Measurements from ENCODE around the gene HSD17B14. TPM values are rescaled to one million over a fixed set of nuclear protein-coding genes. Genes with fewer than 3 reads are reported as not detected.

Gene HSD17B14
- total and polyA plus RNA-seq, 2 of the 13 experiments (the other 11 are each of a cell fraction or from before 2014, with no cell fraction given) = 0.58 to 1.2 TPM

DNA sequence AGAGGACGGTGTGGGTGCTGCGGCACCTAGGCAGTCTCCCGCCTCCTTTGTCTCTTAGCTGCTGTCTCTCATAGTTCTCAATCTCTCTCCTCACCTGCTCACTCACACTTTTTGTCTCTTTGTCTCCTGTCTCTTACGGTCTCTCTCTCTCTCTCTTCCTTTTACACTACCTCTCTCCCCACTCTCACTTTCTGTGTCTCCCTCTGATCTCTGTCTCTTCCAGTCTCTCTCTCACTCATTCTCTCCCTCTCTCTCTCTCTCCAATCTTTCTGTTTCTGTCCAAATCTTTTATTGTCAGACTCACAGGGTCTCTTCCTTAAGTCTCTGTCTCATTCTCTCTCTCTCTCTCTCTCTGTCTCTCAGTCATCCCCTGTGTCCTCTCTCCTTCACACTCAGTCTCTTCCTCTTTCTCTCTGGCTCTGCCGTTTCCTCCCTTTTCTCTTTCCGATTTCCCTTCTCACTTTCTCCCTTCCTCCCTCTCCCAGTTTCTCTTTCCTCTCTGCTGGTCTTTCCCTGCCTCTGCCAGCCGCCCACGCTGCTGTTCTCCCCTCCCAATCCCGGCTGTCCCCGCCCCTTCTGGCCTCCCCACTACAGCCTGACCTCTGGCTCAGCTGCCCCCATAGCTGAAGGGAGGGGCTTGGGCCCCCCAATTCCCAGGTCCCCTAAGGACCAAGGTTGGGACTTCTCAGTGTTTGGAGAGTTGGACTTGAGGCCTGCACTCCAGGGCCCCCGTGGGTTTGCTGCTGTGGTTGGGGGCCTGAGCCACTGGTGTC, 32.0 kb upstream of the HSD17B14 start, which contains the start of gene PLEKHA4 (continued):
- TF ChIP-seq, protein P1, sequence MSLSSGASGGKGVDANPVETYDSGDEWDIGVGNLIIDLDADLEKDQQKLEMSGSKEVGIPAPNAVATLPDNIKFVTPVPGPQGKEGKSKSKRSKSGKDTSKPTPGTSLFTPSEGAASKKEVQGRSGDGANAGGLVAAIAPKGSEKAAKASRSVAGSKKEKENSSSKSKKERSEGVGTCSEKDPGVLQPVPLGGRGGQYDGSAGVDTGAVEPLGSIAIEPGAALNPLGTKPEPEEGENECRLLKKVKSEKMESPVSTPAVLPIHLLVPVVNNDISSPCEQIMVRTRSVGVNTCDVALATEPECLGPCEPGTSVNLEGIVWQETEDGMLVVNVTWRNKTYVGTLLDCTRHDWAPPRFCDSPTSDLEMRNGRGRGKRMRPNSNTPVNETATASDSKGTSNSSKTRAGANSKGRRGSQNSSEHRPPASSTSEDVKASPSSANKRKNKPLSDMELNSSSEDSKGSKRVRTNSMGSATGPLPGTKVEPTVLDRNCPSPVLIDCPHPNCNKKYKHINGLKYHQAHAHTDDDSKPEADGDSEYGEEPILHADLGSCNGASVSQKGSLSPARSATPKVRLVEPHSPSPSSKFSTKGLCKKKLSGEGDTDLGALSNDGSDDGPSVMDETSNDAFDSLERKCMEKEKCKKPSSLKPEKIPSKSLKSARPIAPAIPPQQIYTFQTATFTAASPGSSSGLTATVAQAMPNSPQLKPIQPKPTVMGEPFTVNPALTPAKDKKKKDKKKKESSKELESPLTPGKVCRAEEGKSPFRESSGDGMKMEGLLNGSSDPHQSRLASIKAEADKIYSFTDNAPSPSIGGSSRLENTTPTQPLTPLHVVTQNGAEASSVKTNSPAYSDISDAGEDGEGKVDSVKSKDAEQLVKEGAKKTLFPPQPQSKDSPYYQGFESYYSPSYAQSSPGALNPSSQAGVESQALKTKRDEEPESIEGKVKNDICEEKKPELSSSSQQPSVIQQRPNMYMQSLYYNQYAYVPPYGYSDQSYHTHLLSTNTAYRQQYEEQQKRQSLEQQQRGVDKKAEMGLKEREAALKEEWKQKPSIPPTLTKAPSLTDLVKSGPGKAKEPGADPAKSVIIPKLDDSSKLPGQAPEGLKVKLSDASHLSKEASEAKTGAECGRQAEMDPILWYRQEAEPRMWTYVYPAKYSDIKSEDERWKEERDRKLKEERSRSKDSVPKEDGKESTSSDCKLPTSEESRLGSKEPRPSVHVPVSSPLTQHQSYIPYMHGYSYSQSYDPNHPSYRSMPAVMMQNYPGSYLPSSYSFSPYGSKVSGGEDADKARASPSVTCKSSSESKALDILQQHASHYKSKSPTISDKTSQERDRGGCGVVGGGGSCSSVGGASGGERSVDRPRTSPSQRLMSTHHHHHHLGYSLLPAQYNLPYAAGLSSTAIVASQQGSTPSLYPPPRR (CRISPR knock-in tag; IDR thresholded peaks at IDR 0.05; ENCODE audit: borderline replicate concordance) = no peak; the same call in 1 of the 2 replicates
- TF ChIP-seq, protein P2, sequence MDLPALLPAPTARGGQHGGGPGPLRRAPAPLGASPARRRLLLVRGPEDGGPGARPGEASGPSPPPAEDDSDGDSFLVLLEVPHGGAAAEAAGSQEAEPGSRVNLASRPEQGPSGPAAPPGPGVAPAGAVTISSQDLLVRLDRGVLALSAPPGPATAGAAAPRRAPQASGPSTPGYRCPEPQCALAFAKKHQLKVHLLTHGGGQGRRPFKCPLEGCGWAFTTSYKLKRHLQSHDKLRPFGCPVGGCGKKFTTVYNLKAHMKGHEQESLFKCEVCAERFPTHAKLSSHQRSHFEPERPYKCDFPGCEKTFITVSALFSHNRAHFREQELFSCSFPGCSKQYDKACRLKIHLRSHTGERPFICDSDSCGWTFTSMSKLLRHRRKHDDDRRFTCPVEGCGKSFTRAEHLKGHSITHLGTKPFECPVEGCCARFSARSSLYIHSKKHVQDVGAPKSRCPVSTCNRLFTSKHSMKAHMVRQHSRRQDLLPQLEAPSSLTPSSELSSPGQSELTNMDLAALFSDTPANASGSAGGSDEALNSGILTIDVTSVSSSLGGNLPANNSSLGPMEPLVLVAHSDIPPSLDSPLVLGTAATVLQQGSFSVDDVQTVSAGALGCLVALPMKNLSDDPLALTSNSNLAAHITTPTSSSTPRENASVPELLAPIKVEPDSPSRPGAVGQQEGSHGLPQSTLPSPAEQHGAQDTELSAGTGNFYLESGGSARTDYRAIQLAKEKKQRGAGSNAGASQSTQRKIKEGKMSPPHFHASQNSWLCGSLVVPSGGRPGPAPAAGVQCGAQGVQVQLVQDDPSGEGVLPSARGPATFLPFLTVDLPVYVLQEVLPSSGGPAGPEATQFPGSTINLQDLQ (CRISPR knock-in tag; IDR thresholded peaks at IDR 0.05) = no peak
- TF ChIP-seq, protein P3, sequence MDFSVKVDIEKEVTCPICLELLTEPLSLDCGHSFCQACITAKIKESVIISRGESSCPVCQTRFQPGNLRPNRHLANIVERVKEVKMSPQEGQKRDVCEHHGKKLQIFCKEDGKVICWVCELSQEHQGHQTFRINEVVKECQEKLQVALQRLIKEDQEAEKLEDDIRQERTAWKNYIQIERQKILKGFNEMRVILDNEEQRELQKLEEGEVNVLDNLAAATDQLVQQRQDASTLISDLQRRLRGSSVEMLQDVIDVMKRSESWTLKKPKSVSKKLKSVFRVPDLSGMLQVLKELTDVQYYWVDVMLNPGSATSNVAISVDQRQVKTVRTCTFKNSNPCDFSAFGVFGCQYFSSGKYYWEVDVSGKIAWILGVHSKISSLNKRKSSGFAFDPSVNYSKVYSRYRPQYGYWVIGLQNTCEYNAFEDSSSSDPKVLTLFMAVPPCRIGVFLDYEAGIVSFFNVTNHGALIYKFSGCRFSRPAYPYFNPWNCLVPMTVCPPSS (IDR thresholded peaks at IDR 0.05) = no peak
- TF ChIP-seq MIXL1 (CRISPR knock-in tag; IDR thresholded peaks at IDR 0.05) (no peak), FOXJ3 (CRISPR knock-in tag; IDR thresholded peaks at IDR 0.05; ENCODE audit: borderline replicate concordance) (no peak), NFYC (CRISPR knock-in tag; IDR thresholded peaks at IDR 0.05) (no peak), NR2C2 (CRISPR knock-in tag; IDR thresholded peaks at IDR 0.05; ENCODE audit: borderline replicate concordance) (peak; percentile 46; the same call in 1 of the 2 replicates), KDM1A (CRISPR knock-in tag; IDR thresholded peaks at IDR 0.05) (no peak), ZFP62 (CRISPR knock-in tag; IDR thresholded peaks at IDR 0.05) (no peak), ZNF737 (CRISPR knock-in tag; IDR thresholded peaks at IDR 0.05; ENCODE audit: borderline replicate concordance) (no peak), KDM5B (CRISPR knock-in tag; IDR thresholded peaks at IDR 0.05; ENCODE audit: borderline replicate concordance) (no peak), ZNF205 (CRISPR knock-in tag; IDR thresholded peaks at IDR 0.05) (no peak)
- TF ChIP-seq, protein P4, sequence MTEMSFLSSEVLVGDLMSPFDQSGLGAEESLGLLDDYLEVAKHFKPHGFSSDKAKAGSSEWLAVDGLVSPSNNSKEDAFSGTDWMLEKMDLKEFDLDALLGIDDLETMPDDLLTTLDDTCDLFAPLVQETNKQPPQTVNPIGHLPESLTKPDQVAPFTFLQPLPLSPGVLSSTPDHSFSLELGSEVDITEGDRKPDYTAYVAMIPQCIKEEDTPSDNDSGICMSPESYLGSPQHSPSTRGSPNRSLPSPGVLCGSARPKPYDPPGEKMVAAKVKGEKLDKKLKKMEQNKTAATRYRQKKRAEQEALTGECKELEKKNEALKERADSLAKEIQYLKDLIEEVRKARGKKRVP (CRISPR knock-in tag; IDR thresholded peaks at IDR 0.05) = no peak; a peak in 1 of 4 replicates
- TF ChIP-seq, protein P5, sequence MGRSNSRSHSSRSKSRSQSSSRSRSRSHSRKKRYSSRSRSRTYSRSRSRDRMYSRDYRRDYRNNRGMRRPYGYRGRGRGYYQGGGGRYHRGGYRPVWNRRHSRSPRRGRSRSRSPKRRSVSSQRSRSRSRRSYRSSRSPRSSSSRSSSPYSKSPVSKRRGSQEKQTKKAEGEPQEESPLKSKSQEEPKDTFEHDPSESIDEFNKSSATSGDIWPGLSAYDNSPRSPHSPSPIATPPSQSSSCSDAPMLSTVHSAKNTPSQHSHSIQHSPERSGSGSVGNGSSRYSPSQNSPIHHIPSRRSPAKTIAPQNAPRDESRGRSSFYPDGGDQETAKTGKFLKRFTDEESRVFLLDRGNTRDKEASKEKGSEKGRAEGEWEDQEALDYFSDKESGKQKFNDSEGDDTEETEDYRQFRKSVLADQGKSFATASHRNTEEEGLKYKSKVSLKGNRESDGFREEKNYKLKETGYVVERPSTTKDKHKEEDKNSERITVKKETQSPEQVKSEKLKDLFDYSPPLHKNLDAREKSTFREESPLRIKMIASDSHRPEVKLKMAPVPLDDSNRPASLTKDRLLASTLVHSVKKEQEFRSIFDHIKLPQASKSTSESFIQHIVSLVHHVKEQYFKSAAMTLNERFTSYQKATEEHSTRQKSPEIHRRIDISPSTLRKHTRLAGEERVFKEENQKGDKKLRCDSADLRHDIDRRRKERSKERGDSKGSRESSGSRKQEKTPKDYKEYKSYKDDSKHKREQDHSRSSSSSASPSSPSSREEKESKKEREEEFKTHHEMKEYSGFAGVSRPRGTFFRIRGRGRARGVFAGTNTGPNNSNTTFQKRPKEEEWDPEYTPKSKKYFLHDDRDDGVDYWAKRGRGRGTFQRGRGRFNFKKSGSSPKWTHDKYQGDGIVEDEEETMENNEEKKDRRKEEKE (IDR thresholded peaks at IDR 0.05) = no peak

Data from HepG2 (cell line).